Measurements from ENCODE around the gene ACTR10.

ACTR10 gene

DNA sequence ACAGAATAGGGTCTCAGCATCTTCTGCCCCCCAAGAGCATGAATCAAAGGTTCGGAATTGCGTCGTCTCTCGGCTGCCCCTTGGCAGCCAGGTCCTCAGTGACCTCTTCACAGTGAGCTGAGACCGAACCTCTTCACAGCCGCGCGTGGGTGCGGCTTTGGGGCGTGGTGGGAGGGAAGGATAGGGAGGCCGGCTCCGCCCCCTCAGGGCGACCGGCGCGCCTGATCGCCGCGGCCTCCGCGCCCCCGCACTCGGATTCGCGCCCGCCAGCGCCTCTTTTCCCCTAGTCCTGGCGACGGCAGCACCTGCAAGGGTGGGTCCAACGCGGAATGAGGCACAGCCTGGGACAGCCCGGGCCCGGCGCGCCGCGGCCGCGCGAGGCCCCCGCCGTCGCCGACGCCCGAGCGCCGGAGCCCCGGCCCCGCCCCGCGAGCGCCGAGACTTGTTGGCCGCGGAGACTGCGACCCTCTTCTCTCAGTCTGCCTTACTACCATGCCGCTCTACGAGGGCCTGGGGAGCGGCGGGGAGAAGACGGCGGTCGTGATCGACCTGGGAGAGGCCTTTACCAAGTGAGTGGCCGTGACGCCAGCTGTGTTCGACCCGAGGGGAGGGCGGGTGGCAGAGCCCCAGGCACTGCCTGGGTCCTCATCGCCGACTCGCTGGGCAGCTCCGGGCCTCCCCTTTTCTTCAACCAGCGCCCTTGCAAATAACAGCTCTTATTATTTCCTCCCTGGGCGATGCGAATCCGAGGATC lies at the start of gene ACTR10:
TSS of gene ACTR10 (plus strand) at position 424 of the 754 bp plus-strand sequence. CDS start at position 493, 69 bp downstream.
- DNase-seq, result peak; percentile 39

DNA sequence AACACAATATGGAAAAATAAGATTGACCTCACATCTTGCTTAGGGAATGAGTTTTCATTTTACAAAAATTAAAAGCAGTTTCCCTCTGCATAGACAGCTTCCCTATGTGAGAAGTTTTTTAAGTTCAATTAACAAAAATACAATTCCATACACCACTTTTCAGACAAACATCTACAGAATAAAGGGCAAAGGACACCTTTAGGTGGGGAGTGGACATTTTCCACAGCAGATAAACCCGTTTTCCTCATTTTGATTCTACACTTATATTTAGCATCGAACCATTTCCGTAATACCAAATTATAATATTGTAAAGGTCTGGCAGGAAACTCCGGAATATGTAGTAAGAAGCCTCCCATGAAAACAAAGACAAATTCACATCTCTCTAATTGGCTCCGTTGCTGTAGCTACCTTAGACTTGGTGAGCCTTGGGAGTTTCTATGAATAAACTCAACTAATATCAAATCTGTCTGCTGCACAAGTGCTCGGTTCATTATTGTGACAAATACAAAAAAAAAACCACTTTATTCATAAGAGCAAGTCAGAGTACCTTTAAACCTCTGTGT lies 49.6 kb upstream of the ACTR10 start:
- no peak for DNase-seq

DNA sequence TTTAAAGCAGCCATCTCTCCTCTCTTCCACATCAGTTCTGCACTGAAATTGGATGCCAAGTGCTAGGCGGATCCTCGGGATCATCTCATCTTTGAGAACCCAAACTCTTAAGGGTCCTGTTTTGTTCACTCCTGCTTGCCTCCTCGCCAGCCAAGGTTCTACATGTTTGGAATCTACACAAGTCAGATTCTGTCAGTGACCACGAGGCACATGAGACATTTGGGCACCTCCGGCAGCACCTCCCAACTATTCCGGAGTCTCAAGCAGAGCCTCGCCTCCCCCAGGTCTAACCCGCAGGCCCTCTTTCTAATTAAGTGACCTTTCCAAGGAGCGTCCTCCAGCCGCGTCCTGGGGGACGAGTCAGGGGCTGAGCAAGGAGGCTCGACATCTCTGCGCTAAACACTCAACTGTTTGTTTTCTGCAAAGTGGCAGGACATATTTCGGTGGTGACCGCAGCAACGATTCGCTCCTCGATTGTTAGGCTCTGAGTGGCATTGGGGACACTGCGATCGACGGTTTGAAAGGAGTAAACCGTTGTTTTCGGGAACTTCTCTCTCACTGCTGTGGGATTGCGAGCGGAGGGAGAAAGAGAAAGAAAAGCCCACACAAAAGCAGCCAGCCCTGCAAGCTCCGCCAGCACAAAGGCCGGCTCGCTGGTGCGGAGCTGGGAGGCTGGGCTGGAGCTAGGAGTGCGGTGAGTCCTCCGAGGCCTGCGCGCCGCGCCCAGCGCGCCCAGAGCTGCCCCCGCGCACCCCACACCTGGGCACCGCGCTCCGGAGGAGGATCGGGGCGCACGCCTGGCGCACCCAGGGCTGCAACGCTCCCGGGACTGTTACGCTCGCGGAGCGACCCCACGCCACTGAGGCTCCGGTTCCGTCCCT lies 48.6 kb upstream of the ACTR10 start:
- no peak for DNase-seq

DNA sequence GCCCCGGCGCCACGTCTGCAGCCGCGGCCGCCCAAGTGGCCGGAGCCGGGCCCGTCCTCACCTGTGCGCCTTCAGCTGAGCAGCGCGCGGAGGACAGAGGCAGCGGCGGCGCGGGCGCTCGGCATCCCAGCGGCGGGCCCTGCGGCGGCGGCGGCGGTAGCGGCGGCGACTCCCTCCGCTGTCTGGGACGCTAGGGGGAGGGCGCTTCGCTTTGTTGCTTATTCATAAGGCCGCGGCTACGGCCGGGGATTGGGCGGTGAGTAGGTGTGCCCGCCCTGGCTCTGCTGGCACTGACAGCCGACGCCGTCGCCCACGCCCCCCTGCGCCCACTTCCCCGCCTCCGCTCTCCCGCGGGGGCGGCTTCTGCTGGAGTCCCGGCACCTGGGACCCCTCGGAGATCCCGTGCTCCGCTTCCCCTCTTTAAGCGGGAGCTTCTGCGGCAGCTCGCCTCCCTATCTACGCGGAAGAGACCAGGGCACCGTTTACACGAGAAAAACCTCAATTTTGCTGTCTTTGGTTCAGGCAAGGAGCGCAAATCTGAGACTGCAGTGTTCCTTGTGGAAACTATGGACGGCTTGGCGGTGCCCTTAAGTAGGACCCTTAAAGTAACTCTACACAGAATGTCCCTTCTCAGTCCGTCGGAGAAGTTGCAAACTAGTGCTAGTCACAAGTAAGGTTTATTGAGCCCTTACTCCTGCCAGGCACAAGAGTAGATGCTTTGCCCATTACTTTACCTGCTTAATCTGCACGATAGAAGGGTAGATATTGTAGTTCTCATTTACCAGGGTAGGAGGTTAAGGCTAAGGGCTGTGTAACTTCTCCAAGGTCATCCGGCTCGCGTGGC lies 47.7 kb upstream of the ACTR10 start, which contains the start of gene ARMH4:
TSS of gene ARMH4 (minus strand) at position 200 of the 844 bp plus-strand sequence. CDS start 12,855 bp downstream, outside the sequence.
- peak; percentile 1 for DNase-seq

DNA sequence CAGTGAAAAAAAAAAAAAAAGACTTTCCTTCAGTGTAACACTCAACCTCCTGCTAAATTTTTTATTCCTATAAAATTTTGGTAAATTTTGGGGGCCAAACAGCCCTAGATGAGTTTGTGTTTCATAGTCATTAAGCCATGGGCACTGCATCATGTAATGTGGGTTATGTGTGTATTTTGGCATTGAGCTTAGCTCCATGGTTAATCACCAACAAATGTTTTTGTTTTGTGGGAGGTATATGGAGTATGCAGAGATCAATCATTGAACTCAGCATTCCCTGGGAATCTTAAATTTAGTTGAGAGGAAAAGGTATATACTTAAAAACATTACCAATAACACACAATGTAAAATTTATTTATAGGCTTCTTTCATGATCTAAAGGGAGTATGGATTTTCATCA lies 39.4 kb upstream of the ACTR10 start:
- no peak for DNase-seq

DNA sequence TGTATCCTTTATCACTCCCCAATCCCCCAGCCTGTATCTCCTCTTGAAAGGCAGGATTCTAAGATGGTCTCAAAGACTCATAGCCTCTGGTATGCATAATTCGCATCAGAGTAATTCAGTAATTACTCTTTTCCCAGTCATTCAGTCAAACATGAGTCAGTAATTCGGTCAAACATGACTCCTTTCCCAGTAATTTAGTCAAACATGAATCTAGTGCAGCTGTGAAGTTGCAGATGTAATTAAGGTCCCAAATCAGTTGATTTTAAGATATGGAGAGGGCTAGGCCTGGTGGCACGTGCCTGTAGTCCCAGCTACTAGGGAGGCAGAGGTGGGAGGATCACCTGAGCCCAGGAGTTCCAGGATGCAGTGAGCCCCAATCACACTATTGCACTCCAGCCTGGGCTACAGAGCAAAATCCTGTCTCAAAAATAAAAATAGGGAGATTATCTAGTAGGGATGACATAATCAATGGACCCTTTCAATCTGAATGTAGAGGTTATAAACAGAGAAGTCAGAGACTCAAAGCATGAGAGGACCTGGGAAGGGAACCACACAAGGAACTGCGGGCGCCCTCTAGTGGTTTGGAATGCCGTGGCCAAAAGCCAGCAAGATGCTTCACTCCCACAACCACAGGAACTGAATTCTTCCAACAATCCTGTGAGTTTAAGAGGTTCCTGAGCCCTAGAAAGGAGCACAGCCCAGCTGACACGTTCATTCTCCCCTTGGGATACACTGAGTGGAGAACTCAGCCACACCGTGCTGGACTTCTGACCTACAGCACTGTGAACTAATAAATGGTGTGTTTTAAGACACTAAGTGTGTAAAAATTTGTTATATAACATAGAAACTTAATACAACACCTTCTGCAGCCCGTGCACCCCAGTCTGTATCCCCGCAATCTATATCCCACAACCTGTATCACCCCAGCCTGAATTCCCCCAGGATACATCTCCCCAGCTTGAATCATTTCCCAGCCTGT lies 33.7 kb upstream of the ACTR10 start:
- peak; percentile 3 for DNase-seq

DNA sequence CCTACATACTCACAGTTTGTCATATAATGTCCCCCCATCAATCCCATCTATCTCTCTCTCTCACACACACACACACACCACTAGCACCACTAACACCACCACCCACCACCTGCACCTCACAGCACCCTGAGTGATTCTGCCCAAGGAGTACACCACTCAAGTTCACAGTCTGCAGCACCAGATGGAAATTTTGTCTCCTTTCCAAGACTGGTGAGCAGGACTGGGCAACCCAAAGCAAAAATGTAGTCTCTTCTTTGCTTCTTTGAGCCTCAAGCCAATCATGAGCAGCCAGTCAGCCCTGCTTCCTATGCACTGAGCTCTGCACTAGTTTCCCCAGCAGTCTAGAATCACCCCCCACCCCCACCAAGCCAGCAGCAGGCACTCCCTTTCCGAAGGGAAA lies 32.9 kb upstream of the ACTR10 start:
- DNase-seq, result no peak

DNA sequence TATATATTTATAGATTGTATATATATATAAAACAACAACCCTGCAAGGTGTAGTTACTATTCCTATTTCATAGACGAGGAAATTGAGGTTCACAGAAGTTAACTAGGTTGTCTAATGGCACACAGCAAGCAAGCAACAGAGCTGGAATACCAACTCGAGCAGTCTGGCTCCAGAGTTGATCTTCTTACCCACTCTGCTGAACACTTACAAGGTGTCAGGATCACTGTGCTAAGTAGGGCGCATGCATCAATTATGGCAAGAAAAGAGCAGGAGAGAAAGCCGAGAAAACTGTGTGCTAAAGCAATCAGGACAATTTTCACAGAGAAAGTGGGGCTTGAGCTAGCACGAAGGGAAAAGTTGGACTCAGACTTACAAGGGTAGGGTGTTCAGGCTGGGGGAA lies 32.1 kb upstream of the ACTR10 start:
- no peak for DNase-seq

DNA sequence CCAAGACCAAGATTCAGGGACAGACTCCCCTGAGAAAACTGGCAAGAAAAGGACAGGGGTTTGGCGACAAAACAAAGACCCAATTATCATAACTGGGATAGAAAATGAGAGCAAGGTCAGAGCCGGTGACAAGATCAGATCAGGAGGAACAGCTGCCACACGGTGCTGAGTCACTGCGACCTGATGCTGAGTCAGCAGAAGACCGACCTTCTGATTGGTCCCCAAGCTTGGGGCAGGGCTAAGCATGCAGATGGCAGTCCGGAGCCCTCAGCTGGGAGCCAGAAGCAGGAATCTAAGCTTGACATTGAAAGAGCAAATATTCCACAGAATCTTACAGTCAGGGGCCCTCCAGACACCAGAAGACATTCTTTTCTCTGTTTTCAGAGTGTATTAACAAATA lies 28.9 kb upstream of the ACTR10 start:
- DNase-seq, result peak; percentile 3

DNA sequence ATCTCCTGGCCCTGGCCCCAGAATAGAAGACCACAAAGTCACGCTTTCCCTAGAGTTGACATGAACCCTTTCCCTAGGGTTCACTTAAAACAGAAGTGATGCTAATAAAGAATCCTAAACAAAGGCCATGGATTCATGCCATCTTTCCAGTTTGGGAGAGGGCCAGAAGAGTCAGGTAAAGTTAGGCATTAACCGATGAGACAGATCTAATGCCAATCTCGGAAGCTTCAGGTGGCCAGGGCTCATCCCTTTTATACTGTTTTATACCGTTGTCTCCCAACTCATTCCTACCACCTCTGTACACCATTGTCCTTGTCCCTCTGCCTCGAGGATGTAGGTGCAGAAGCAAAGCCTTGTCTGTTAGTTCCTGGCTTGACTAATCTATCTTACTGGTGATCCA lies 22.8 kb upstream of the ACTR10 start:
- DNase-seq, result no peak

DNA sequence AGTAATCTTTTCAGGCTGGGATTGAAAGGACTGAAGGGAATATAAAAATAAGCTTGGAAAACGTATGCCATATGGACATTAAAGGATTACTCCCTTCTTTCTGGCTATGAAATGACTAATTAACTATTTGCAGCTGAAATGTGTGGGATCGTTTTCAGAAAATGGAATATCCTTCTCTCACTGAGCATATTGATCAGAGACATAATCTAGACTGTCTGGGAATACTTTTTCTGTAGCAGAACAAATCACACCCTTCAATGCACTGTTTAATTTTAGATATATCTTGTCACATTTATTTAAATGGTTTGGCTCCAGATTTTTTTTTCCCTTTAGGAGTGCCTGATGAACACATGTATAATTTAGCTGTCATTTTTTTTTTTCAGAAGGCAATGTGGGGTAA lies 10.8 kb upstream of the ACTR10 start:
- no peak for DNase-seq

DNA sequence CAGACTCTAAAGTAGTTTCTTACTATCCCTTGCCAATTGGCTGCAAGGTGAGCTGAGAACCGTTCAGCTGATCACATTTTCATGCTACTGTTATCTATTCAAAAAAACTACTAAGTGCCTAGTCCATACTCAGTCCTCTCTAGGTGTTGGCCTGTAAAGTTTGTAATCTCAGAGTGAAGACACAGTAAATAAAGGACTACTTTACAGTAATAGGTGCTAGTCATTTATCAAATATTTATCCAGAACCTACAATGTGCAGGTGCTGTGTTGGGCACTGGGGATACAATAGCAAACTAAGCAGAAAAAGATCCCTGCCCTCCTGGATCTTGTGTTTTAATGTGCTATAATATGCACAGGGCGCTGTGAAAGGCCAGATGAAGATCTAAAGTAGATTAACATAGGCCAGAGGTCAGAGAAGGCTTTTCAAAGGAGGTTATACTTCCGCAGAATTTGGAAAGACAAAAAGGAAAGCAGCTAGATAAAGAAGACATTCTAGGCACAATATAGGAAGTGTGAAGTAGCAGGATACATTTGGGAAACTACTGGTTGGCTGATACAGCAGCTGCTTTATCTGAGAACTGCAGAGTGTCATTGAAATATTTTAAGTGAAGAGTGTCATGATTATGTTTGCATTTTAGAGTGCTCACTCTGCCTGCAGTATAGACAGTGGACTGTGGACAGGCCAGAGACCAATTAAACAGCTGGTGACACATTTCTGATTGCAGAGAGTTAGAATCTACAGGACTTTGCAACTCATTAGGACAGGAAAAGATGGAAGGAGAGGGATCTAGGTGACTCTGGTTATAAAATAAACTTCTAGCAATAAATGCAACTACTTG lies 8.0 kb upstream of the ACTR10 start:
- no peak for DNase-seq

DNA sequence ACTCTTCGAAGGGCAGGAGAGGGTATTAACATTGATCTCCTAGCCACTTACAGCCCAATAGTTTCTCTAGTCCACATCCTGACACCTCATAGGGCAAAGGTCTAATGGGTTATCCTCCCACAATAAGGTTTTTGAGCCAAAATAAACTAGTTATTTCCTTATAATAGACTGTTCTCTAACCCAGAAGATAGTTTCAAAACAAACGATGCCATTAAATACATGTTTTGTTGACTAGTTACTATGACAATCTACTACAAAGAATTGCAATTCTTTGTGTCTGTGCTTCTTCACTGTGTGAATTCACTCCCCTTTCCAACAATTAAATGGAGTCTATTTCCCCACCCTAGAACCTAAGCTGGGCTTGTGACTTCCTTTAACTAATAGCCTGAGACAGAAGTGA lies 6.4 kb upstream of the ACTR10 start:
- no peak for DNase-seq

DNA sequence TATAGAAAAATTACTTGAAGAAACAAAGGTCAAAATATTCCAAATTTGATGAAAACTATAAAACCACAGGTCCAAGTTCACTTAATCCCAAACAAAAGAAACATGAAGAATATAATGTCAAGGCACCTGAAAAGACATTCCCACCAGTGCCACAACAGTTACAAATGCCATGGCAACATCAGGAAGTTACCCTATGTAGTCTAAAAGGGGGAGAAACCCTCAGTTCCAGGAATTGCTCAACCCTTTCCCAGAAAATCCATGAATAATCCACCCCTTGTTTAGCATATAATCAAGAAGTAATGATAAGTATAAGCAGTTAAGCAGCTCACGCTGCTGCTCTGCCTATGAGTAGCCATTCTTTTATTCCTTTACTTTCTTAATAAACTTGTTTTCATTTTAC lies 3.8 kb upstream of the ACTR10 start:
- DNase-seq, result no peak

DNA sequence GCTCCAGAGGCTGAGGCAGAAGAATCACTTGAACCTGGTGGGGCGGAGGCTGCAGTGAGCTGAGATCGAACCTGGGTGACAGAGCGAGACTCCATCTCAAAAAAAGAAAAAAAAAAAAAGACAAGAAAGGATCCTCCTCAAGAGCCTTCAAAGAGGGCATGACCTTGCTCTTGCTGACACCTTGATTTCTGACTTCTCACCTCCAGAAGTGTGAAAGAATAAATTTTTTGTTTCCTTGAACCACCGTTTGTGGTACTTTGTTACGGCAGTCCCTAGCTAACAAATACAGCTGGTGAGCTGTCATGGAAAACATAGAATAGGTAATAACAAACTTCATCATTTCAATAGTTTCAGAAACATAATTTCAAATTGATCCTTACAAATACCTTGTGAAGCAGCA lies 1.9 kb upstream of the ACTR10 start:
- DNase-seq, result no peak

DNA sequence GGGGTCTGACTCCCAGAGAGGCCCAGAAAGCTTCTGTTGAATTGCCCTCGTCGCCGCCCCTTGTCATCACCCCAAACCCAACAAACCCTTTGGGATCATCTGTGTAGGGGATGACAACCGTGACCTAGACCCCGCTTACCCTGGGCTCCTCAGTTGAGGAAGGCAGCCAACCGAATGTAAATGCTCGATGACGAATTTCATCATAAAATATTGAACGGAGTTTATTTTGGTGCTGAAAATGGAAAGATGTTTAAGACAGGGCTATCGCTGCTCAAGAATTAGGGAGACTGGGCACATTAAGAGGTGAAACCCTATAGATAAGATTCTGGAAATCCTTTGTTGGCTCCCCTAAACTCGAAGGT lies 512 bp downstream of the ACTR10 start:
- DNase-seq, result no peak

DNA sequence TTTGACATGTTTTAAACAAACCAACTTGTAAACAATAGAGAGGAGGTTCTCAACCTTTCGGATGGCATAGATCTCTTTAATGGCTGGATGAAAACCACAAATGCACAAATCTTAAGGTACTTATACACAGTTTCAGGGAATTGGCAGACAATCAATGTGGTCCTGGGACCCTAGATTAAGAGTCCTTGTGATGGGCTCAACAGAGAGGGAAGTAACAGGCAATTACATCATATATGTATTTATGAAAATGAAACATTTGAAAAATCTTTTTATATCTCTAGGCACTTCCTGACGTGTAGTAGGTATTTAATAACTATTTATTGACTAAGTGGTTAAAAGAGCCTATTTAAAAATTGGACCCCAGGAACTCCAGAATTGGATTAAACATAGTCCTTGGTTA lies 897 bp downstream of the ACTR10 start:
- DNase-seq, result no peak

DNA sequence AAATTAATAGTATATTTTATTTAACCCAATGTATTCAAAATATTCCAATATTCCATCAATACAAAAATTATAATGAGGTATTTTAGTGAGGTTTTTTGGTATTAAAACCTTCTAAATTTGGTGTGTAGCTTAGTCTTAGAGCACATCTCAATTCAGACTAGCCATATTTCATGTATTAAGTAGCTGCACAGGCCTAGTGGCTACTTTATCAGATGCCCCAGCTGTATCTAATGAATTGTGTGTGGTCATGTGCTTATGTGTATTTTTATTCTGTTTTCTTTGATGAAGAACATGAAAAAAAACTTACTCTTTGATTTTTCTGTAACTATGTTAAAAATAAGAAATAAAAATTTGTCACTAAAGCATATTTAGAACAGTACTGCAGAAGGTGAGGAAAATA lies 13.2 kb downstream of the ACTR10 start:
- no peak for DNase-seq

DNA sequence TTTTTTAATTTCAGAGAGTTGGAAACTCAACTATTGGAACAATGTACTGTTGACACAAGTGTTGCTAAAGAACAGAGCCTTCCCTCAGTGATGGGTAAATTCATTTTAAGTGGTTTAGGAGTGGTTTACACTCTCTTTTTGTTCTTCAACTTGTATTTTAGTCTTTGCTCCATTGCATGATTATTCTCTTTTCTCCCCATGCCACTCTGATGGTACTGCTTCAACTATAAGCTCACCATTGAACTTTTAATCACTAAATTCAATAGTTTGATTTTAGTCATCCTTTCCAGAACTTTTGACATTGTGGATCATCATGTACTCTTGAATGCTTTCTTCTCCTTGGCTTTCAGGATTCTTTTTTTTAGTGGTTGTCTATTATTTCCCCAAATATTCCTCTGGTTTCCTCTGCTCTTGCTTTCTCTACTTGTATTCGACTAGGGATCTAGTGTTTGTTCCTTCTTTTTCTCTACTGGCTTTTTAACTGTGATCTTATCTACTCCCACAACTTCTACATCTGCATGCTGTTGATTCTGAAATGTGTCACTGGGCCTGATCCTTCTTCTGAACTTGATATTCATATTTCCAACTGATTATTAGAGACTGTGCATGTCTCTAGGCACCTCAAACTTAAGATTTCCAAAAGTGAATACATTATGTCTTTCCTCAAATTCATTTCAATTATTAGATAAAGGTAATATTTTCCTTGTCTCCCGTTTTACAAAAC lies 15.4 kb downstream of the ACTR10 start:
- no peak for DNase-seq

DNA sequence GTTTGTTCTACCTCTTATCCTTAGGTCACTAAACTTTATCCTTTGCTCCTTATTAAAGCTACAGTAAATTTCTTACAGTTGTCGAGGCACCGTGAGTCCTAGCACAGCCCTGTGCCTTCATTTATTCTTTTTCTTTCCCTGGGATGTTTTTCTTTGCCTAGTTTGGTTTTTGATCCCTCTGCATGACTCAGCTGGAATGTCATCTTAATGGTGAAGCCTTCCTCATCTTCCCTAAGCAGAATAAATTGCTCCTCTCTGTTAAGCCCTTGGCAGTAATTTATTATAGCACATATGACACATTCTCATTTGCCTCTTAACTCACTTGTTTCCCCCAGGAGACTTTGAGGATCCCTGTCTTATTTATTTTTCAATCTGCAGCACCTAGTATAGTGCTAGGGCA lies 16.6 kb downstream of the ACTR10 start:
- DNase-seq, result no peak

Measured in GOT3 (cell line).